HG03280 (cell line): ENCODE data around the gene TAAR6.
"Not testable (repeated sequence)": the region's sequence is repeated elsewhere in the genome, so short reads cannot be mapped to it uniquely, and the experiment has no call there.

Source experiments
- ATAC-seq: cut with Tn5 transposase; IDR thresholded peaks from one replicate; pipeline ENCODE4 v1.9.1; 2021; ENCODE audit warnings: mild to moderate bottlenecking, moderate library complexity; ENCODE audit not compliant: unreplicated experiment

The TAAR6 gene, protein sequence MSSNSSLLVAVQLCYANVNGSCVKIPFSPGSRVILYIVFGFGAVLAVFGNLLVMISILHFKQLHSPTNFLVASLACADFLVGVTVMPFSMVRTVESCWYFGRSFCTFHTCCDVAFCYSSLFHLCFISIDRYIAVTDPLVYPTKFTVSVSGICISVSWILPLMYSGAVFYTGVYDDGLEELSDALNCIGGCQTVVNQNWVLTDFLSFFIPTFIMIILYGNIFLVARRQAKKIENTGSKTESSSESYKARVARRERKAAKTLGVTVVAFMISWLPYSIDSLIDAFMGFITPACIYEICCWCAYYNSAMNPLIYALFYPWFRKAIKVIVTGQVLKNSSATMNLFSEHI

DNA sequence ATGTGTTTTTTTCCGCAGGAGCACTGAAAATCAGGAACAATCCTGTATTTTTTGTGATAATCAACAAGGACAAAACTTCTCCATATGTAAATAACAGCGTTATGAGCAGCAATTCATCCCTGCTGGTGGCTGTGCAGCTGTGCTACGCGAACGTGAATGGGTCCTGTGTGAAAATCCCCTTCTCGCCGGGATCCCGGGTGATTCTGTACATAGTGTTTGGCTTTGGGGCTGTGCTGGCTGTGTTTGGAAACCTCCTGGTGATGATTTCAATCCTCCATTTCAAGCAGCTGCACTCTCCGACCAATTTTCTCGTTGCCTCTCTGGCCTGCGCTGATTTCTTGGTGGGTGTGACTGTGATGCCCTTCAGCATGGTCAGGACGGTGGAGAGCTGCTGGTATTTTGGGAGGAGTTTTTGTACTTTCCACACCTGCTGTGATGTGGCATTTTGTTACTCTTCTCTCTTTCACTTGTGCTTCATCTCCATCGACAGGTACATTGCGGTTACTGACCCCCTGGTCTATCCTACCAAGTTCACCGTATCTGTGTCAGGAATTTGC is at the start of gene TAAR6:
Gene TAAR6, plus strand, starts transcription at position 102 of the 557 bp plus-strand sequence. Its CDS starts 0 bp downstream, at position 102.
- no peak for ATAC-seq

DNA sequence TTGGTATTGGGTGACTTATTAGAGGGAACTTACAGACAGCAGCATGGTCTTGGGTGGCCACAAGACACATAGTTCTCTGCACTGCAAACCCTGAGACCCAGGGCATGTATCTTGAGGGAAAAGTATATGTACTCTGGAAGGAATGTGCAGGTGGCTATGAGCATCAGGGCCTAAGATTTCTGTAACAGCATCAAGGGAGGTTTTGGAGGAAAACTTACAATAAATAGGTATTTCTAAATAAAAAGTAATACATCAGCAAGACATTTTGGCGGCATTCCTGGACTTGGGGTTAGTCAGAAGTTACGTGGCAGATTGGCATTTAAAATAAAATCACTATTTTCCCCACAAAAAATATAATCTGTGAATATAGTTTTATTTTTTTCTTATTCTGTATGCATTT is 49.2 kb upstream of the TAAR6 start:
- no peak for ATAC-seq

DNA sequence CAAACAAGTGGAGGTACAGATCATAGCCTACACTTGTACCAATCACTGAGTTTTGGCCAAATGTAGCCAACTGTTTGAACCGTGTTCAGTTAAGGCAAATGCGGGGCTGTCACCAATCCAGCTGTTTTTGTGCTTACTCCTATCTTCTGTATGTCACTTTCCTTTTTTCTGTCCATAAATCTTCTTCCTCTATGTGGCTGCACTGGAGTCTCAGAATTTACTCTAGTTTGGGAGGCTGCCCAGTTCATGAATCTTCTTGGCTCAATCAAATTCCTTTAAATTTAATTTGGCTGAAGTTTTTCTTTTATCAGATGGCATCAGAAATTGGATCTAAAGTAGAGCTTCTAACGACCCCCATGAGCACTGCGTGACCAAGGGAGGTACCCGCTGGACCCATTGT is 45.5 kb upstream of the TAAR6 start:
- ATAC-seq = no peak

- ATAC-seq = no peak
Observed at GRCh38 chr6:132525866-132526265, 44.3 kb upstream of the TAAR6 start.

GRCh38 chr6:132526461-132526860 is 43.7 kb upstream of the TAAR6 start:
- no peak for ATAC-seq

- no peak for ATAC-seq
Observed at GRCh38 chr6:132527791-132528190, 42.3 kb upstream of the TAAR6 start.

DNA sequence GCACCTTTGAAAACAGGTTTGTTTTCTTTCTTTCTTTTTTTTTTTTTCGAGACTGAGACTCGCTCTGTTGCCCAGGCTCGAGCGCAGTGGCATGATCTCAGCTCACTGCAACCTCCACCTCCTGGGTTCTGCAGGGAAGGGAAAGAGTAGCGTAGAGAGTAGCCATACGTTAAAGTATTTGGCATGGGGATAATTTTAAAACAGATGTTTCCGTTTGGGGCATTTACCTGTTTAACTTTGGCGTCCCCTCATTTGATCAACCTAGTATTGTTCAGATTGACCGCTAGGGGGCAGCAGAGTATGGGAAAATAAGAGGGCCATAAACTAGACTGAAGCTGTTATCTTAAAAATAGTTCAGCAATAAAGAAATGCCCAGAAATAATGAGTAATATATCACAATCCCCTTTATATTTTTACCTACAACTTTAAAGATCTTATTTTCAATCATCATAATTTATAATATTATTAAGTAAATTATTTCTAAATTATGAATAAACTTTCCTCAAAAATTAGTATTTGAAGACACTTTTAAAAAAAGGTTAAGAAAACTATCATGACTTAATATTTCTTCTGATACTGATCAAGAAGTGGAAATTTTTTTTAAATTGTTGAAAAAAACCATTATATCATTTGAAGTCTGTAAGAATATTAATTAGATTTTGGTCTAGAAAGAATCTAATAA is 39.7 kb upstream of the TAAR6 start:
- peak; percentile 93 for ATAC-seq

GRCh38 chr6:132534546-132534945 is 35.6 kb upstream of the TAAR6 start:
- not testable (repeated sequence) for ATAC-seq

DNA sequence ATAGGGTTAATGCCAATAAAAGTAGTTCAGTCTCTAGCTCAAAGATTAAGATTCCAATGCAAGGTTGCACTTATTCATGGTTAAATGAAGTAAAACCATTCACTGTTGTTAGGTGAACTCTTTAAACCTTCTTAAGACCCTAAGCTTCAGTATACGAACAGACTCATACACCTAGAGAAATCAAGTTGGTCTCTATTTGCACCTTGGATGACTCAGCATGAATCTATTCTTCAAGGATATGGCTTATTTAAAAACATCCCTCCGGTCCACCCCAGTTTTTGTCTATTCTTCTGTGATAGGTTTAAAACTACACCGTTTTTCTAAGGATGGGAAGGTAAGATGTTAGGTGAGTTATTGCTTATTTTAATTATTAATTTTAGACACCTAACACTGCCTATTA is 33.0 kb upstream of the TAAR6 start:
- ATAC-seq = no peak

DNA sequence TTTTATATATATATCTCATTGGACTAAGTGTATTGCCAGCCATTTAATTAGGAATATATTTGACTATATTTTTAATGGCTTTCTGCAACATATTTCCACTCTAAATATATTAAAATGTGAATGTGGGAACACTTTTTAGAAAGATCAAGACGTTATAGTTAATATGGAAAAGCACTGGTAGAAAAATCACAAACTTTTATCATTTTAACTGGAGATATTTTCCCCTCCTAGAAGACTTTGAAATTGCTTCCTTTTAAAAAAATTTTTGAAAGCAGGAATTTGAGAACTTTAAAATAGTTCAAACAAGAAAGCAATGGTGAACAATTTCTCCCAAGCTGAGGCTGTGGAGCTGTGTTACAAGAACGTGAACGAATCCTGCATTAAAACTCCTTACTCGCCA is 32.1 kb upstream of the TAAR6 start, which contains the start of gene TAAR9:
Gene TAAR9, plus strand, starts transcription at position 301 of the 400 bp plus-strand sequence. Its CDS starts 13 bp downstream, at position 314.
- ATAC-seq = no peak

DNA sequence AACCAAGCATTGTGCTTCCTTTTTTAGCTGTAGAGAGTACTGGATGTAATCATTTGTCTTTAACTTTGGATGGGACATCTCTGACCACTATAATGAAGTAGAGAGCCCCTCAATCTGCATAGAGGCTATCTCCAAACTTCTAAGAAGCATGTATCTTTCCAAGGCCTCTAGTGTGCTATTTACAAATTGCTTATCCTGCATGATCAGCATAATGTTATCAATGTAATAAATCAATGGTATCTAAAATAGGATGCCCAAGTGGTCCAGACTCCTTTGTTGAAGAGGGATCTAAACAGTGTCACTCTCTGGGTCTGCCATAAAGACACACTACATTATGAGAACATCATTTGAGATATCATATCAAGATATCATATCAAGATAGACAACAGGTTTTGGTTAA is 25.3 kb upstream of the TAAR6 start:
- no peak for ATAC-seq

DNA sequence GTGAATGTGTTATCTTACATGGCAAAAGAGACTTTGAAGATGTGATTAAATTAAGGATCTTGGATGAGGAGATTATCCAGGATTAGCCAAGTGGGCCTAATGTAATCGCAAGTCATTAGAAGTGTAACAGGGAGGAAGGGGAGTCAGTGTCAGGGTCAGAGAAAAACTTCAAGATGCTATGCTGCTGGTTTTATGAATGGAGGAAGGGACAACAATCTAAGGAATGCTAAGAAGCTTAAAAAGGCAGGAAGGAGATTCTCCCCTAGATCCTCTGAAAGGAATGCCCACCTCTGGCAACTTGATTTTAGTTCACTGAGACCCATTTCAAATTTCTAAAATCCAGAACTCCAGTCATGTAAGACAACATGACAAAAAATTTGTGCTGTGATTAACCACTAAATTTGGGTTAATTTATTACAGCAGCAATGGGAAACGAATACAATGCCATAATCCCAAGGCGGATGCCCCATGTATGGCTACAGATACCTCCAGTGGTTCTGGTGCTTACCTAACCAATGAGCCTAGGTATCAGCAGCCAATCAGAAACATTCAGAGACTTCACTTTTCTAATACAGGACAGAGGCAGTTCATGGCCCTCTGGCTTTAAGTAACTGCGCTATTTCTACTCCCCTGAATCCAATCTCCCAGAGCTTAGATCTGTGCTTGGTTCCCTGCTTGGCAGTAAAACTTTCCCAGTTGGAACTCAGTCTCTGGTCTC is 21.2 kb upstream of the TAAR6 start:
- no peak for ATAC-seq

DNA sequence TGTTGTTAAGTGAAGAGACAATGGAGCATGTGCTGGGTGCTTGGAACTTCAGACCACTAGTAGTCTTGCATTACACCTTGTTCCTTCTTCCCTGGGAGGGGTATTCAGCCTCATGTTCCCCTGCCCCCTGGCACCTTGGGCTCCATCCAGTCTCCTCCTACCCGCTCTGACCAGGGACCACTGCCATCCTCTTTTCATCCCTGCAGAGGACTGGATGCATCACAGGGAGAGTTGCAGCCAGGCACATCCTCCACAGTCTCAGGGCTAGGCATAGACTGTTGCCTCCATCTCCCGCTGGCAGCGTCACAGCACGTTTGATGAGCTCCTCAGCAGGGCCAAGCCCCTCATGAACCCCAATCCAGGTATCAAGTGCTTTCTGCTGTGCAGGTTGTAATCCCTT is 18.9 kb upstream of the TAAR6 start:
- no peak for ATAC-seq

GRCh38 chr6:132552372-132552771 is 17.8 kb upstream of the TAAR6 start, which contains the start of gene TAAR8:
Gene TAAR8, plus strand, starts transcription at chr6:132552672. Its CDS starts 21 bp downstream, at chr6:132552693.
- ATAC-seq = no peak

DNA sequence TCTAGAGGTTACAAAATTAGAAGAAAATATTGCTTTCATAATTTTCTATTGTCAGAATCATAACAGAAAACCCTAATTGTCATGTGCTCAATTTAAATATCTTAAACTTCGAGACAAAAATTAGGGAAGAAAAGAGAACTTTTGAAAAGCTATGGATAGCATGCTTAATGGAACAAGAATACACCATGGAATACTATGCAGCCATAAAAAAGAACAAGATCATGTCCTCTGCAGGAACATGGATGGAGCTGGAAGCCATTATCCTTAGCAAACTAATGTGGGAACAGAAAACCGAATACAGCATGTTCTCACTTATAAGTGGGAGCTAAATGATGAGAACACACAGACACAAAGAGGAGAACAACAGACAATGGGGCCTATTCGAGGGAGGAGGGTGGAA is 10.0 kb upstream of the TAAR6 start:
- ATAC-seq = not testable (repeated sequence)

- ATAC-seq = no peak
Observed at GRCh38 chr6:132566404-132566803, 3.7 kb upstream of the TAAR6 start.

DNA sequence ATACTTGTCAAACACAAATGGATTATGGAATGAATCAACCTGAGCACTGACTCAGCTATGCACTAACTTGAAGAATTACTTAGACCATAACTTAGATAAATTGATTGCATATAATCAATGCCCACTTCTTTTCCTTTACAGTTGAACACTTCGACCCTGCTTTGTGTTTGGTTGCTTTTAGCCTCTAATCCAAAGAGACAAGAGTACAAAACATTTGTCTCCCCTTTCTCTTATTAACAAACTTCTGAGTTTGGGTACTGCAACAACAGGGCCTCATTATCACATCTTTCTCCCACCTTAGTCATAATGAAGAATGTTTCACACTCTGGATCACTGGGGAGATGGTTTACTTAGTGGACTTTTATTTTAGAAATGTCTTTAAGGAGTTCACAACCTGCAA is 2.6 kb upstream of the TAAR6 start:
- ATAC-seq = no peak

- ATAC-seq = no peak
Observed at GRCh38 chr6:132568611-132569010, 1.5 kb upstream of the TAAR6 start.

DNA sequence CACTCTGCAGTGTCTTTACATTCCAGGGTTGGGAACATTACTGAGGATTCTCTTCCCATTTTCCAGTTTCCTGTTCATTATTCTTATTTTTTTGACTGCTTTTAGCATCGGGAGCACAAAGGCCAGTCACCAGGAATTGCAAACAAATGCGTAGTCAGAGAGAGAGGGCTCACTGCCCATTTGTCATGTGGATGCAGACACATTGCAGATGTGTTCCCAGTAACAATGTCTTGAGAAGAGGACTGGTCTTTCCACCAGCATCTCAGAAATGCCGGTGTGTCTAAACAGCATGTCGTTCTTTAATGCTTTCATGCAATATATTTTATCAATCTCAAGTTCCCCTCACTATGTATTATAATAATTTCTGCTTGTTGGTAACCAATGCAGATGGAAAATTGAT is 952 bp upstream of the TAAR6 start:
- ATAC-seq = no peak

DNA sequence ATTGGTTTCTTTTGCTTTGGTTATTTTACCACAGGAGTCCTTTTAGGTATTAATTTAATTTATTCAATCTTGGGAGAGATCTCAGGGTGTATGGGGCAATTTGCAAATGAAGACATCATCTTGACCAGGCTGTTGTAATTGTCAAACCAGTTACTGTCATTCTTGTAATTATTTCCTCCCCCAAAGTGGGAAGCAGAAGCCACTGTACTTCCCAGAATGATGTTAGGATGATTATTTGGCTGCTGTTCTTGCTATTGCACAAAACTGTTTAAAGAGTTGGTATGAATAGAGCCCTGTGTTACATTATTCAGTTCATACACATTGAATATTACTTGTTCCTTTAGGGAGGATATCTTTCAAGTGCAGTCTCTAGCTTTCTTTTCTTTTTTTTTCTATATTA is 1.7 kb downstream of the TAAR6 start:
- no peak for ATAC-seq

DNA sequence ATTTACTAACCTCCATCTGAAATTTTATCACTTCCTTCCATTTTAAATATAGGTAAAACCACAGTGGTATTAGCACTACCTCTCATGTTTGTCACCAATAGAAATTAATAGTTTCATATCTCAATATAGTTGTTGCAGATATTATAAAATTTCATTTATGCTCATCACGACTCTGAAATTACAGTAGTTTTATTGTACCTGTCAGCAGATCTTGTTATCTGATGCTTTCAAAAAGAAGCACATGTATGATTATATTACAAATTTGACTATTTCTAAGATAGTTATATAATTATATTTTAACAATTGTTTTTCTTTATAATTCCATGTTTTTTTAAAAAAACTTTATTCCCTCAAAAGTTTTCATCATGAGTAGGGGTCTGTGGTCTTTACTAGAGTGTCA is 14.6 kb downstream of the TAAR6 start:
- ATAC-seq = no peak
